Measurements from ENCODE around the gene VAT1.

The VAT1 gene

DNA sequence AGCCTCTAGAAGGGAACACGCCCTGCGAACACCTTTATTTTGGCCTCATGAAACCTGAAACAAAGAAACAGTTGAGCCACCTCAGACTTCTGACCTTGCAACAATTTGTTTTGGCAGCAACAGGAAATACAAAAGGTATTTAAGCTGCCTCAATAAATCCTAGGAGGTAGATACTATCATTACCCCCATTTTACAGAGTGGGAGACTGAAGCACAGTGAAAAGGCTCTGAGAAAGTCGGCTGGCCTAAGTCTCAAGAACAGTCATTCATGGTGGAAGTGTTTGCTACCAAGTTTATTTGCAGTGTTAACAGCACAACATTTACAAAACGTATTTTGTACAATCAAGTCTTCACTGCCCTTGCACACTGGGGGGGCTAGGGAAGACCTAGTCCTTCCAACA lies 21.8 kb upstream of the VAT1 start:
- no peak for TF ChIP-seq TEAD4 (IDR thresholded peaks at IDR 0.05)
- TF ChIP-seq, protein P1, sequence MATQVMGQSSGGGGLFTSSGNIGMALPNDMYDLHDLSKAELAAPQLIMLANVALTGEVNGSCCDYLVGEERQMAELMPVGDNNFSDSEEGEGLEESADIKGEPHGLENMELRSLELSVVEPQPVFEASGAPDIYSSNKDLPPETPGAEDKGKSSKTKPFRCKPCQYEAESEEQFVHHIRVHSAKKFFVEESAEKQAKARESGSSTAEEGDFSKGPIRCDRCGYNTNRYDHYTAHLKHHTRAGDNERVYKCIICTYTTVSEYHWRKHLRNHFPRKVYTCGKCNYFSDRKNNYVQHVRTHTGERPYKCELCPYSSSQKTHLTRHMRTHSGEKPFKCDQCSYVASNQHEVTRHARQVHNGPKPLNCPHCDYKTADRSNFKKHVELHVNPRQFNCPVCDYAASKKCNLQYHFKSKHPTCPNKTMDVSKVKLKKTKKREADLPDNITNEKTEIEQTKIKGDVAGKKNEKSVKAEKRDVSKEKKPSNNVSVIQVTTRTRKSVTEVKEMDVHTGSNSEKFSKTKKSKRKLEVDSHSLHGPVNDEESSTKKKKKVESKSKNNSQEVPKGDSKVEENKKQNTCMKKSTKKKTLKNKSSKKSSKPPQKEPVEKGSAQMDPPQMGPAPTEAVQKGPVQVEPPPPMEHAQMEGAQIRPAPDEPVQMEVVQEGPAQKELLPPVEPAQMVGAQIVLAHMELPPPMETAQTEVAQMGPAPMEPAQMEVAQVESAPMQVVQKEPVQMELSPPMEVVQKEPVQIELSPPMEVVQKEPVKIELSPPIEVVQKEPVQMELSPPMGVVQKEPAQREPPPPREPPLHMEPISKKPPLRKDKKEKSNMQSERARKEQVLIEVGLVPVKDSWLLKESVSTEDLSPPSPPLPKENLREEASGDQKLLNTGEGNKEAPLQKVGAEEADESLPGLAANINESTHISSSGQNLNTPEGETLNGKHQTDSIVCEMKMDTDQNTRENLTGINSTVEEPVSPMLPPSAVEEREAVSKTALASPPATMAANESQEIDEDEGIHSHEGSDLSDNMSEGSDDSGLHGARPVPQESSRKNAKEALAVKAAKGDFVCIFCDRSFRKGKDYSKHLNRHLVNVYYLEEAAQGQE (IDR thresholded peaks at IDR 0.05; ENCODE audit: low read depth) = no peak
- TF ChIP-seq, protein P2, sequence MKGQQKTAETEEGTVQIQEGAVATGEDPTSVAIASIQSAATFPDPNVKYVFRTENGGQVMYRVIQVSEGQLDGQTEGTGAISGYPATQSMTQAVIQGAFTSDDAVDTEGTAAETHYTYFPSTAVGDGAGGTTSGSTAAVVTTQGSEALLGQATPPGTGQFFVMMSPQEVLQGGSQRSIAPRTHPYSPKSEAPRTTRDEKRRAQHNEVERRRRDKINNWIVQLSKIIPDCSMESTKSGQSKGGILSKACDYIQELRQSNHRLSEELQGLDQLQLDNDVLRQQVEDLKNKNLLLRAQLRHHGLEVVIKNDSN (IDR thresholded peaks at IDR 0.05) = no peak

DNA sequence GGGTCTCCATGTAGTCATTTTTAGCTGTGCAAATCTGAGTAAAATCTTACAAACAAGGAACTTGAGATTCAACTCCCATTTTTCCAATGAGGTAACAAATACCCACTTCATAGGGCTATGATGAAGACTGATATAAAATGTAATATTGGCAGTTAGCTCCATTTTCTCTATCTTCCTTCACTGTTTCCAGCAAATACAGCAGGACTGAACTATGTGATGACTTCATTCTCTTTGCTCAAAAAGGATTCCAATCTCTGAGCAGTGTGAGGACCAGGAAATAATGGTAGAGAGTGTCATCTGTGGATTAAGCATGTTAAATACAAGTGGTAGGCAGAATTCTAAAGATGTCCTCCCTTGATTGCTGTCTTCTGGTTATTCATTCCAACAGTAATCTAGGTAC lies 21.1 kb upstream of the VAT1 start:
- no peak for TF ChIP-seq YY1 (IDR thresholded peaks at IDR 0.05; ENCODE audit: low read depth)
- no peak for TF ChIP-seq TAF1 (IDR thresholded peaks at IDR 0.05; ENCODE audit: low read depth)
- no peak for TF ChIP-seq EGR1 (IDR thresholded peaks at IDR 0.05)

DNA sequence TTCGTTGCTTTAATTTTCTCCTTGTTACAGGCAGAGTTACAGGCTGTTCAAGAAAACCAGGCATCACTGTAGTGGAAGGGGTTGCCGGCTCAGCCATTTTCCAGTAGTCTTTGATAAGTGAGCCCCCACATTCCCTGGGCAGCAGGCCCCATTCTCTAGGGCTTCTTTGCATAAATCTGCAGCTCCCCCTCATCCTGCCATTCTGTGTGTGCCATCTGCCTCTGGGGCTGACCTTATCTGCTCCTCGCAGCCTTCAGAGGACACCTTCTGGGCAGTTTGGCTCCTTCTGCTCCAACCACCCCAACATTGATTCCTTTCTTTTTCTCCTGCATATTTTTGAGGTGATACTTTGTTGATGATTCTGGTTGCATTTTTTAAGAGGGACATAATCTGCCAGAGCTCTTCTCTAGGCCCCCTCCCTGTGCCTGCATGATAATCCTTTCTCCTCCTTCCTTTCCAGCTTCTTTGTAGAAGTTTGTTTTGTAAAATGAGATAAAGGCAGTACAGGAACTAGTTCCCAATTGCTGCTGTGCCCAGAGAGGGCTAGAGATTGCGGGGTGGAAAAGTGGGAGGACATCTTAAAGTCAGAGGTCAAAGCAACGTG lies 19.9 kb upstream of the VAT1 start:
- TF ChIP-seq NFIC (IDR thresholded peaks at IDR 0.05) (no peak), FOXM1 (IDR thresholded peaks at IDR 0.05; ENCODE audit: borderline replicate concordance, low read depth) (no peak), CREB1 (IDR thresholded peaks at IDR 0.05; ENCODE audit: low read depth) (no peak), TCF12 (IDR thresholded peaks at IDR 0.05; ENCODE audit: low read depth) (no peak), RAD21 (IDR thresholded peaks at IDR 0.05; ENCODE audit: low read depth) (no peak), YY1 (IDR thresholded peaks at IDR 0.05; ENCODE audit: low read depth) (no peak), TEAD4 (IDR thresholded peaks at IDR 0.05) (no peak), EGR1 (IDR thresholded peaks at IDR 0.05) (no peak), CEBPB (IDR thresholded peaks at IDR 0.05) (no peak), TAF1 (IDR thresholded peaks at IDR 0.05; ENCODE audit: low read depth) (no peak), ZBTB7A (IDR thresholded peaks at IDR 0.05; ENCODE audit: low read depth) (no peak), EP300 (IDR thresholded peaks at IDR 0.05; ENCODE audit: borderline replicate concordance) (no peak)
- TF ChIP-seq, protein P1 (IDR thresholded peaks at IDR 0.05; ENCODE audit: low read depth) = no peak
- TF ChIP-seq, protein P3, sequence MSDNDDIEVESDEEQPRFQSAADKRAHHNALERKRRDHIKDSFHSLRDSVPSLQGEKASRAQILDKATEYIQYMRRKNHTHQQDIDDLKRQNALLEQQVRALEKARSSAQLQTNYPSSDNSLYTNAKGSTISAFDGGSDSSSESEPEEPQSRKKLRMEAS (IDR thresholded peaks at IDR 0.05) = no peak
- TF ChIP-seq, protein P2 (IDR thresholded peaks at IDR 0.05) = no peak

DNA sequence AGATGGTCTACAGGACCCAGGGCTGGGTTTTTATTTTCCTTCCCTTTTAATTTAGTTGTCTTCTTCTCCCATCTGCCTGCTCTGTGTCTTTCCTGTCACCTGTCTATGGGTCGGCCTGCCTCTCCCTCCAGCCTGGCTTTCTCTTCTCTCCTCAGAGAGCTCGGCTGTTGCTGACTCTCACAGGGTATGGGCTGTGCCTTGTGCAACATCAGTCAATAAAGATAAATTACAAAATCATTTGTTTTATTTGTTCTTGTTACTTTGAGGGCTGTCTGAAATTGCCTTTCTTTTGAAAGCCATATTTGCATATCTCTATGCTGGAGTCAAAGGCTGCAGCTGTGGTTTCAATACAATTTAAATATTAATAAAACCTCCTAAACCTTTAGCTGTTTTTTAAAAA lies 18.5 kb upstream of the VAT1 start:
- TF ChIP-seq CEBPB (IDR thresholded peaks at IDR 0.05) (no peak), RAD21 (IDR thresholded peaks at IDR 0.05; ENCODE audit: low read depth) (no peak), TEAD4 (IDR thresholded peaks at IDR 0.05) (no peak), NFIC (IDR thresholded peaks at IDR 0.05) (no peak), CREB1 (IDR thresholded peaks at IDR 0.05; ENCODE audit: low read depth) (no peak), EGR1 (IDR thresholded peaks at IDR 0.05) (no peak), ZBTB7A (IDR thresholded peaks at IDR 0.05; ENCODE audit: low read depth) (no peak), TAF1 (IDR thresholded peaks at IDR 0.05; ENCODE audit: low read depth) (no peak), FOXM1 (IDR thresholded peaks at IDR 0.05; ENCODE audit: borderline replicate concordance, low read depth) (no peak), TCF12 (IDR thresholded peaks at IDR 0.05; ENCODE audit: low read depth) (no peak), EP300 (IDR thresholded peaks at IDR 0.05; ENCODE audit: borderline replicate concordance) (no peak), YY1 (IDR thresholded peaks at IDR 0.05; ENCODE audit: low read depth) (no peak)
- TF ChIP-seq, protein P3 (IDR thresholded peaks at IDR 0.05) = no peak
- TF ChIP-seq, protein P2 (IDR thresholded peaks at IDR 0.05) = no peak
- TF ChIP-seq, protein P1 (IDR thresholded peaks at IDR 0.05; ENCODE audit: low read depth) = no peak
